Measurements from ENCODE around the gene DDIAS.
"Not testable (repeated sequence)": the region's sequence is repeated elsewhere in the genome, so short reads cannot be mapped to it uniquely, and the experiment has no call there.

DDIAS gene

GRCh38 chr11:82929121-82929520, 27.6 kb downstream of the DDIAS start:
- no peak for DNase-seq

GRCh38 chr11:82930229-82930628, 28.7 kb downstream of the DDIAS start:
- no peak for DNase-seq

DNA sequence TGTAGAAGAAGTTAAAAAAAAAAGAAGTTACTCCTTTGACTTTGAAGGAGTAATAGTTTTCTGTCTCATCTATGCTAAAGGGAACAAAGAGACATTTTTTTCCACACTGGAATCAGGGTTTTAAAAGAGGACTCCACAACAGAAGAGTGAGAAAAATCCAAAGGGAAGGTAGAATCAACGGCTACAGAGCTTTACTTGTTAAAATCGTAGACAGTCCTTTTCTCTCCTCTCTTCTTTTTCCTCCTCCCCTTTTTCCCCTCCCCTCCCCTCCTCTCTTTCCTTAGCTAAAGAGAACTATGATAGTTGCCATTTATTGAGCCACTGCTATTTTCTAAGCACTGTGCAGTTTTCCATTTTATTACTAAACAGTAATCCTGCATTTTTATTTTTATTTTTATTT, 29.2 kb downstream of the DDIAS start:
- DNase-seq = no peak

- DNase-seq = no peak
Observed at GRCh38 chr11:82932564-82932963, 31.0 kb downstream of the DDIAS start.

- DNase-seq = no peak
Observed at GRCh38 chr11:82936261-82936660, 34.7 kb downstream of the DDIAS start.

DNA sequence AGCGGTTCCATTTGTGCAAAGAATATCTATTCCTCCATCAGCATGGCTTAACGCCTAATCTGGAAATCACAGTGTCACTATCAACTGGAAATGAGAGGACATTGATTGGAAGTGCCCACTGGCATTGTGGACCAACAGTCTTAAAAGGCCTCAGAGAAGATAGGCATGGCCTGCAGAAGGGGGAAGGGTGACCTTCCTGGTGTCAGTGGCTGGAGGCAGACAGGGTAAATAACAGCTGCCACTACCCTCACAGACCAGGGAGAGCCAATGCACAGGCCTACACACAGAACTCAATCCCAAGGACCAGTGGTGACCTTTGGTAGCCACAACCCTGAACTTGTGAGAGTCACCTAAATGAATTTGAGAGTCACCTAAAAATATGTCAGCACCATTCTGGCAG, 36.0 kb downstream of the DDIAS start:
- no peak for DNase-seq

DNA sequence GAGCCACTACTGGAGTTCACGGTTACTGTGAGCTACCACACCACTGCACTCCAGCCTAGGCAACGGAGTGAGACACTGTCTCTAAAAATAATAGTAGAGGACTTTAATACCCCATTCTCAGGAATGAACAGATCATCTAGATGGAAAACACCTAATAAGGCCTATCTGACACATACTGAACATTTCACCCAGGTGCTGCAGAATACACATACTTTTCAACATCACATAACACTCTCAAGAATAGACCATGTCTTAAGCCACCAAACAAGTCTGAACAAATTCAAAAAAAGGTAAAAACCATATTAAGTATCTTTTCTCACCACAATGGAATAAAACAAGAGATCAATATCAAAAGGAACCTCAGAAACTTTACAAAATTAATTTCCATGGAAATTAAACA, 37.9 kb downstream of the DDIAS start:
- no peak for DNase-seq

DNA sequence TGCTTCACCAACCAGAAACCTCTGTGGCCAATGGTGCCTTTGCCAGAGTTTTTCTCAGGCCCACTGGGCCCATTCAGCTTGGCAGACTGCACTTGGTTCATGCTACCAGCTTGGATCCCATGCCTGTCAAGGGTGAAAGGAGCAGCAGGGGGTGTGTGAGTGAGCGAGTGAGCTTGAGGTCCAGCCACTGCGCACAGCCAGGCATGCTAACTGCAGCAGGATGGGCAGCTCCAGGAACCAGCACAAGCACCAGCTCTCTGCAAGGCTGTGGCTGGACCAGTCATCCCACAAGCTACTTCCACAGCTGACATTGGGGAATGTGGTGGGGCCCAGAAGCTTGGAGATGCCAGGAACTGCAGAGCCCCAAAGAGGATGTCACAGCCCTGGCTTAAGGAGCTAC, 40.8 kb downstream of the DDIAS start:
- DNase-seq = no peak

DNA sequence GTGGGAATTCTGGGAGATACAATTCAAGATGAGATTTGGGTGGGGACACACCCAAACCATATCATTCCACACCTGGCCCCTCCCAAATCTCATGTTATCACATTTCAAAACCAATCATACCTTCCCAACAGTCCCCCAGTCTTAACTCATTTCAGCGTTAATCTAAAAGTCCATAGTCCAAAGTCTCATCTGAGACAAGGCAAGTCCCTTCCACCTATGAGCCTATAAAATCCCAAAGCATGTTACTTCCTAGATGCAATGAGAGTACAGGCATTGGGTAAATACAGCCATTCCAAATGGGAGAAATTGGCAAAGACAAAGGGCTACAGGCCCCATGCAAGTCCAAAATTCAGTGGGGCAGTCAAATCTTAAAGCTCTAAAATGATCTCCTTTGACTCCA, 41.9 kb downstream of the DDIAS start:
- DNase-seq = not testable (repeated sequence)

DNA sequence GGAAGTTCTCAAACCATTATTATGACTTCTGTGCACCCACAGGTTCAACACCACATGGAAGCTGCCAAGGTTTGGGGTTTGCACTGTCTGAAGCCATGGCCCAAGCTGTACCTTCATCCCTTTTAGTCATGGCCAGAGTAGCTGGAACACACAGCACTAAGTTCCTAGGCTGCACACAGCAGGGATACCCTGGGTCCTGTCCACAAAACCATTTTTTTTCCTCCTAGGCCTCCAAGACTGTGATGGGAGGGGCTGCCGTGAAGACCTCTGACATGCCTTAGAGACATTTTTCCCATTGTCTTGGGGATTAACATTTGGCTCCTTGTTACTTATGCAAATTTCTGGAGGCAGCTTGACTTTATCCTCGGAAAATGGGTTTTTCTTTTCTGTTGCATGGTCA, 42.7 kb downstream of the DDIAS start:
- DNase-seq = no peak

DNA sequence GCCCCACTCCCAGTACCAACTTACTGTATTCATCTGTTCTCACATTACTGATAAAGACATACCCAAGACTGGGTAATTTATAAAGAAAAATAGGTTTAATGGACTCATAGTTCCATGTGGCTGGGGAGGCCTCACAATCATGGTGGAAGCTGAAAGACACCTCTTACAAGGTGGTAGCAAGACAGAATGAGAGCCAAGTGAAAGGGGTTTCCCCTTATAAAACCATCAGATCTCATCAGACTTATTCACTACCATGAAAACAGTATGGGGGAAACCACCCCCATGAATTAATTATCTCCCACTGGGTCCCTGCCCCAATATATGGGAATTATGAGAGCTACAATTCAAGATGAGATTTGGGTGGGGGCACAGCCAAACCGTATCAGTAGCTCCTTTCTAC, 43.5 kb downstream of the DDIAS start:
- DNase-seq = not testable (repeated sequence)

DNA sequence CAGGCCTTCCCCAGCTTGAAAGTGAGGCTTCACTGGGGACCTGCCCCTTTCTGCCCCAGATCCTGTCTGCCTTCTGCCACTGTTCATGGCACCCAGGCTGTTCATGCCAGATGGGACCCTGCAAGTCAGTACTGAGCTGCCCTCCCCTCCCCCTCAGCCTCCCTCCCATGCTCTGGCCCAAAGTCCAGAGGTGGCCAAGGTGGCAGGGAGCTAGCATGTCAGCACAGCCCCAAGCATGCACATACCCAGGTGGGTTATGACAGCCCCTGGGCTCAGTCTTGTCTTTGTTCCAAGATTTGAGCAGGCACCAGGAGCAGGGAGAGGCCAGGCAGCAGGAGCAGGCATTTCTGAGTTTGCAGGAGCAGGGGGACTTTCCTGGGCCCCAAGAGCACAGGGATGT, 44.1 kb downstream of the DDIAS start:
- no peak for DNase-seq

DNA sequence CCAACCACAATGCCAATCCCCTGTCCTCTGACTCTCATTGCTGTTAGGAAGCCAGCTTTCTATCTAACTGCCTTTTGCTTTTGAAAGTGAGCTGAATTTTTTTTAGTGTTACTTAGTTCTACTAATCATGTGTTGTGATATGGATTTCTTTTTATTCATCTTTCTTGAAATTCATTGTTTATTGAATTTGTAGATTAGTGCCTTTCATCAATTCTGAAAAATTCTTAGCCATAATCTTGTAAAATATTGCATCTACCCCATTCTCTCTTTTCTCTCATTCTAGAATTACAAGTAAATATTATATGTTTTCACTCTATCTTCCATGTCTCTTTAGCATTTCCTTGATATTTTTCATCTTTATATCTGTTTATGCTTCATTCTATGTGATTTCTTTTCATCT, 47.8 kb downstream of the DDIAS start:
- no peak for DNase-seq

- not testable (repeated sequence) for DNase-seq
Observed at GRCh38 chr11:82950502-82950901, 49.0 kb downstream of the DDIAS start.

- DNase-seq = not testable (repeated sequence)
Observed at GRCh38 chr11:82955736-82956453, 54.4 kb downstream of the DDIAS start.

GRCh38 chr11:82959987-82960778, 58.6 kb downstream of the DDIAS start:
- no peak for DNase-seq

DNA sequence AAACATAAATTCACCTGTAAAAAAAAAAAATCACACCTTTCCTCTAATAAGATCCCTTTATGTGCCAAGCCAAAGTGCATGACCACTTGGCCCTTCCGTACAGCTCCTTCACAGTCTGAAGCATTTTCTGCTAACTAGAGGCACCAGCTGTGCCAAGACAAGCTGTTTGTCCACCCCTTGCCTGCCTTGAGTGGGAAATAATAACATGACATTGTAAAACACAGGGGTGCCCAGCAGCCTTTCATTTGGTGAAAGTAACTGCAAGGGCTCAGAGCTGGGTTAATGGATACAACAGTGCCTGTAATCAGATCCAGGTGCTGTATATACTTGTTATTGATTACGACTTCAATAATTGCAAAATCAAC, 59.2 kb downstream of the DDIAS start:
- no peak for DNase-seq

DNA sequence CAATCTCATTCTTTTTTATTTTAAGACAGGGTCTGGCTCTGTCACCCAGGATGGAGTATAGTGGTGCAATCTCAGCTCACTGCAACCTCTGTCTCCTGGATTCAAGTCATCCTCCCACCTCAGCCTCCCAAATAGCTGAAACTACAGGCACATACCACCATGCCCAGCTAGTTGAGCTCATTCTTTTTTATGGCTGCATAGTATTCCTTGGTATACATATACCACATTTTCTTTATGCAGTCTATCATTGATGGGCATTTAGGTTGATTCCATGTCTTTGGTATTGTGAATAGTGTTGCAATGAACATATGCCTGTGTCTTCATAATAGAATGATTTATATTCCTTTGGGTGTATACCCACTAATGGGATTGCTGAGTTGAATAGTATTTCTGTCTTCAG, 60.5 kb downstream of the DDIAS start:
- not testable (repeated sequence) for DNase-seq

DNA sequence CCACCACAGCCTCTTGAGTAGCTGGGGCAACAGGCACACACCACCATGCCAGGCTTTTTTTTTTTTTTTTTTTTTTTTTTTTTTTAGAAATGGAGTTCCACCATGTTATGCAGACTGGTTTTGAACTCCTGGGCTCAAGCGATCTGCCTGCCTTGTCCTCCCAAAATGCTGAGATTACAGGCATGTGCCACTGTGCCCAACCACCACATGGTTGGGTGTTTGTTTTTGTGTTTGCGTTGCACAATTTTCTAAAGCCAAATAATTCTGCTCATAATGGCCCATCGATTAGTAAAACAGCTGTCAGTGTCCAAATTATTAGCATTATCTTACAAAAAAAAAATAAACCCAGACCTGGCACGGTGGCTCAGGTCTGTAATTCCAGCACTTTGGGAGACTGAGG, 65.8 kb downstream of the DDIAS start:
- no peak for DNase-seq

DNA sequence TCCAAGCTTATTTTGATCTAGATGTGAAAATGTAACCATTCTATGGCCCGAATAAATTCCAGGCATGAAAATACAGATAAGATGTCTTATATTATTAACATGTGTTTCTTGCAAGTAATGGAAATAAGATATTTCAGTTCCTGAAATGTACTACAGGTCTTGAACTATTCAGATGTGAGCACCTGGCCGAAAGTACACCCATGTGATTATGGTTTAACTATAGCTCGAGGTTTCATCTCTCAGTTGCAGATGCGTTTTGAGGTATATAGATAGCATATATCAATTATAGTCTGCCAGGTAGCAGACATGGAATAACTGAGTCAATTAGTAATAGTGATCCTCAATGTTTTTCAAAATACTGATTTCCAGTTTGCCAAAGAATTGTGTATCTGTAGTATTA, 68.3 kb downstream of the DDIAS start:
- DNase-seq = no peak

DNA sequence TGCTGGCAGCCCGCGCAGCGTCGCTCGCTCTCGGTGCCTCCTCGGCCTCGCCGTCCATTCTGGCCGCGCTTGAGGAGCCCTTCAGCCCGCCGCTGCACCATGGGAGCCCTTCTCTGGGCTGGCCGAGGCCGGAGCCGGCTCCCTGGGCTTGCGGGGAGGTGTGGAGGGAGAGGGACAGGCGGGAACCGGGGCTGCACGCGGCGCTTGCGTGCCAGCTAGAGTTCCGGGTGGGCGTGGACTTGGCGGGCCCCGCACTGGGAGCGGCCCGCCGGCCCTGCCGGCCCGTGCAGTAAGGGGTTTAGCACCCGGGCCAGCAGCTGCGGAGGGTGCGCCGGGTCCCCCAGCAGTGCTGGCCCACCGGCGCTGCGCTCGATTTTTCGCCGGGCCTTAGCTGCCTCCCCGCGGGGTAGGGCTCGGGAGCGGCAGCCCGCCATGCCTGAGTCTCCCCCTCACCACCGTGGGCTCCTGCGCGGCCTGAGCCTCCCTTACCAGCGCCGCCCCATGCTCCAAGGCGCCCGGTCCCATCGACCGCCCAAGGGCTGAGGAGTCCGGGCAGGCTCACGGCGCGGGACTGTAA, 69.1 kb downstream of the DDIAS start:
- not testable (repeated sequence) for DNase-seq

DNA sequence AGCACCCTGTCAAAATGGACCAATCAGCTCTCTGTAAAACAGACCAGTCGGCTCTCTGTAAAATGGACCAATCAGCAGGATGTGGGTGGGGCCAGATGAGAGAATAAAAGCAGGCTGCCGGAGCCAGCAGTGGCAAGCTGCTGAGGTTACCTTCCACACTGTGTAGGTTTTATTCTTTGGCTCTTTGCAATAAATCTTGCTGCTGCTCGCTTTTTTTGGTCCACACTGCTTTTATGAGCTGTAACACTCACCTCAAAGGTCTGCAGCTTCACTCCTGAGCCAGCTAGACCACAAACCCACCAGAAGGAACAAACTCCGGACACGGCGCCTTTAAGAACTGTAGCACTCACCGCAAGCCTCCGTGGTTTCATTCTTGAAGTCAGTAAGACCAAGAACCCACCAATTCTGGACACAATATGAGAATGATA, 70.0 kb downstream of the DDIAS start:
- not testable (repeated sequence) for DNase-seq

- DNase-seq = no peak
Observed at GRCh38 chr11:82972103-82972502, 70.6 kb downstream of the DDIAS start.

- no peak for DNase-seq
Observed at GRCh38 chr11:82974135-82974534, 72.6 kb downstream of the DDIAS start.
